PC-3 (cell line): ENCODE results near the gene GPR108.

Experiments used
- CTCF ChIP-seq: fragments of 300-600 bp; sonication (generic); conservative IDR thresholded peaks from 2 replicates; pipeline ENCODE4 v1.5.1; 2017; ENCODE audit warnings: antibody characterized with exemption, low read depth, mild to moderate bottlenecking, low read length
- EZH2 ChIP-seq: fragments of 300-600 bp; sonication (generic); IDR thresholded peaks from one replicate; pipeline ENCODE4 v1.6.1; 2017; ENCODE audit warnings: antibody characterized with exemption, mild to moderate bottlenecking, low read length; ENCODE audit not compliant: unreplicated experiment
- EZH2phosphoT487 ChIP-seq: fragments of 300-600 bp; sonication (generic); IDR thresholded peaks from 2 replicates; pipeline ENCODE4 v1.6.1; 2018; ENCODE audit warnings: mild to moderate bottlenecking, antibody characterized with exemption, low read length, borderline replicate concordance

DNA sequence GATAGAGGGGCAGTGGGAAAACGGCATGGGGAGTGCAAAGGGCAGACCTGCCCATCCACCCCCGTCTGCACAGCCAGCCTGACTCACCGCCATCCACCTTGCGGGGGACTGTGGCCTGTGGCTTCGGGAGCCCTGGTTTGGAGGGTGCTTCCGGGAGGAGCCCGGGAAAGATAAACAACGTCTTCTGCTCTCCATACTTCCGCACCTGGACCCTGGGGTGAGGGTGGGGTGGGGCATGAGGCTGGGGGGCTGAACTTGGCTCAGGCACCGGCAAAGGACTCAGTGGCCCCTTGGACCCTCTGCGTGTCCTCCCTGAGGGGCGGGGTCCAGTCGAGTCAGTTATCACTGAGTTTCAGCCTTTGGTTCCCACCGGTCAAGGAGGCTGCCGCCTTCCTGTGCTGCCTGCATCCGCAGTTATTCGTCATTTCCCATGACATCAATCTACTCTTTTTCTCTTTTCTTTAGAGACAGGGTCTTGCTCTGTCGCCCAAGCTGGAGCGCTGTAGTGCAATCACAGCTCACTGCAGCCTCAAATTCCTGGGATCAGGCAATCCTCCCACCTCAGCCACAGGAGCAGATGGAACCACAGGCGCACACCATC, 3.2 kb downstream of the GPR108 start:
- no peak for TF ChIP-seq EZH2phosphoT487
- no peak for TF ChIP-seq CTCF
- TF ChIP-seq EZH2: no peak
